ENCODE measurements around the gene AKAP13.
A peak's percentile ranks its signal among the peaks of the same experiment; 100 is the strongest.

AKAP13 gene

GRCh38 chr15:85604194-85604593 is 223.8 kb downstream of the AKAP13 start:
- DNase-seq: no peak

DNA sequence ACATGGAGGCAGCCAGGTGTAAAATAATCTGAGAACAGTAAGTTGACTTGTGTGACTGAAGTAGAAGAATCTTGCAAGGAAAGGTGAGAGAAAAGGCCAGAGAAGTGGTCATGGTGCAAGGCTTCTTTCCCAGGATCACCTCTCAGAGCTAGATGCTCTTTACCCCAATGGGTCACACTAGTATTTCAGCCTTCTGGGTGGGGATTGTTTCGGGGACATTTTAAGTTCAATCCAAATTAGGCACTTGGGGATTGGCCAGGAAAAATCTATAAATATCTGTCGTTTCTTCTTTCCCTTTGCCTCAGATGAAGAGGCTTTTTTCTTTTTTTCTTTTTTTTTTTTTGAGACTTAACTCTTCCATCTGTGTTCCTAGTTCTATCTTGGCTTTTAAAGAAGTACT is 226.3 kb downstream of the AKAP13 start:
- no peak for DNase-seq

- no peak for DNase-seq
Observed at GRCh38 chr15:85607141-85607806, 226.9 kb downstream of the AKAP13 start.

- no peak for DNase-seq
Observed at GRCh38 chr15:85607842-85608241, 227.4 kb downstream of the AKAP13 start.

DNA sequence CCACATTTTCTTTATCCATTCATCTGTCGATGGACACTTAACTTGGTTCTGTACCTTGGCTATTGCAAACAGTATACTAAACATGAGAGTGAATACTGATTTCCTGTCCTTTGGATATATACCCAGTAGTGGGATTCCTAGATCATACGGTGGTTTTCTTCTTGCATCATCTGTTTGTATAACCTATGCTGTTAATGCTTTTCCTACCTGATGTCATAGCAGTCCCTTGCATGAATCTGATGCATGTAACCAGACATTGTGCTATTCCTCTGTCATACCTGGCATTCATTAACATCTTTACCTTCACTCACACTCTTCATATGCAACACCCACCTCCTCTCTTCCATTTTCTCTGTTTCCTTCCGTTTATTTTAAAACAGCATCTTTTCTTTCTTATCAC is 229.1 kb downstream of the AKAP13 start:
- no peak for DNase-seq

GRCh38 chr15:85611361-85611760 is 231.0 kb downstream of the AKAP13 start:
- DNase-seq: no peak

DNA sequence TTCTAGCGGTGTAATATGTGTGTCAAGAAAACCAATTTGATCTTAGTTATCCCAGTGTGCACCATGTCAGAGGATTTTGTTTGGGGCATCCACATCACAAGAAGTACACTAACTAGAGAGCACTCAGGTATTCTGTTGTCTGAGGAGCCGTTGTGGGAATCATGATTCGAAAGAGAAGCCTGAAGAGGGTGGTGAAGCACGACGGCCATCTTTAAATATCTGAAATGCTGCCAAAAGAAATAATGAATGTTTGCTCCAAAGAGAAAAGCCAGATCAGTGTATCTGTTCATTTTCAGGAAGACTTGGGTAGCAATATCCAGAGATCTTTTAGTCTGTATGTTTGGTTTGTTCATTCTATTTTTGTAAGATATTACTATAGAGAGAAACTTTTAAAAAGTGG is 233.7 kb downstream of the AKAP13 start:
- DNase-seq: no peak

- DNase-seq: peak; percentile 65
Observed at GRCh38 chr15:85615930-85616329, 235.5 kb downstream of the AKAP13 start.

DNA sequence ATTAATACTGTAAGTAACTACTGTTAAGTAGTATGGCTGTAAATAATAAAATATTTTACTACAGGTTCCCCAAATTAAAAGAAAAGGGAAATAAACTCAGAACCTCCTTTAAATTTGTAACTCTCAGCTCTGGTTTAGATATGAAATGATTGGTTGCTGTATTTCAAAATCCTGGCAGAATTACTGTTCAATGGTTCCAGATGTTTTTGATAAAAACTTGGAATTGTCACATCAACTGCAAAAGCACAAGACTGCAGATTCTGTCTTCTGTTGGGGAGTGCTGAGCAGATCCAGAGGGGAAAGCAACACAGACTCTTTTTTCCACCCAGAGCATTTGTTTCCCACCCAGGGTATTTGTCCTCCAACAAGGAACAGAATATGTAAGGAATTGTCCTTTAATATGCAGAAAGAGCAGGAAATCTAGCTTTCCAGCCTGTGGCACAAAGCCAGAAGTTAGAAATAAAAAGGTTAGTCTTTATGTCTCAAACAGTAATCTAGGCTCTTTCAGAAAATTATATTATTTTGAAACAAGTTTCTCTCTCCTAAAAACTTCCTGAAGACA is 236.2 kb downstream of the AKAP13 start:
- DNase-seq: no peak

GRCh38 chr15:85618228-85618505 is 237.8 kb downstream of the AKAP13 start:
- DNase-seq: no peak

DNA sequence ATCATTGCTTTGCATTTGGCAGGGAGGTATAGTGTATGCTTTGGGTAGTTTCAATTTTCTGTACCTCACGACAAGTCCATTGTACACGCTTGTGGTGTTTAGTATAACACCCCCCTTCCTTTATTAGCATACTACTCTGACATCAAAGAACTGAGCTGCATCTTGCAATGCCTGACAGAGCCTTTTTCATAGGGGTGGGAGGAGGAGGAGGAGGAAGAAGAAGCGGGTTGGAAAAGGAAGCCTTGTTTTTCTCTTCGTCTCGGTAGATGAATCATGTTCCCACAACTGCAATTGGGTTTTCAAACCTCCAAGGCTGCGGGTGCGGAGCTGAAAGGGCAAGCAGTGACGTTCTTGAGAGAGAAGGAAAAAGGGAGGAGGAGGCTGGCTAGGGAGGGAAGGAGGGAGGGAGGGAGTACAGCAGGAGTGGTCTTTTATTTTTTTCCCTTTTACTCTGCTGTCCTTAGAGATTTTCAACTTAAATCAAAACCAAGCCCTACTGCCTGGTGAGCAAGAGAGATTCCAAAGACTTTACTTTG is 238.6 kb downstream of the AKAP13 start:
- DNase-seq: peak; percentile 71

- DNase-seq: peak; percentile 34
Observed at GRCh38 chr15:85619992-85620689, 239.7 kb downstream of the AKAP13 start.

GRCh38 chr15:85620690-85621049 is 240.3 kb downstream of the AKAP13 start:
- peak; percentile 54 for DNase-seq

GRCh38 chr15:85621094-85621493 is 240.7 kb downstream of the AKAP13 start:
- peak; percentile 31 for DNase-seq

GRCh38 chr15:85622221-85622831 is 241.9 kb downstream of the AKAP13 start:
- DNase-seq: no peak

- DNase-seq: no peak
Observed at GRCh38 chr15:85623315-85624049, 243.1 kb downstream of the AKAP13 start.

DNA sequence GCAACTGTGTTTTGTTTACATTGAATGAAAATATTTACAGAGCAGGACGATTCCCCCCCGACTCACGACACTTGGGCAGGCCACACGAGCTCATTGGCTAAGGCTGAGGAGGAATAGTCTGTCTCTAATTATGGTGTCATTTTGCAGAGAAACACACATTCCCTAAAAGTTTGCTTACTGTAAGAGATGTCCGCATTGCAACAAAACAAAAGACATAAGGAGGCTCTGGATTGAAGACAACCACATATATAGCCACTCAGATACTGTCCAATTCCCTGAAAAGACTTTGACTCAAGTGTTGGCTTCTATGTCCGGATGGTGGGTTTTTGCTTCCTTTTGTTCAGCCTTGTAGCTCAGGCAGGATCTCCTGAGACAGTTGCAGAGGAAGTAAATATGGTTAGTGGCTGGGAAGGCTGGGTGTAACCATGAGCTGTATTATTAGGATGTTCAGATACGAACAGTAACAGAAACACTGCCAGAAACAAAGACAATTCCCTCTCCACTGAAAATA is 243.9 kb downstream of the AKAP13 start:
- DNase-seq: peak; percentile 36

GRCh38 chr15:85625166-85625830 is 244.9 kb downstream of the AKAP13 start:
- DNase-seq: peak; percentile 54

- peak; percentile 66 for DNase-seq
Observed at GRCh38 chr15:85625856-85626255, 245.5 kb downstream of the AKAP13 start.

DNA sequence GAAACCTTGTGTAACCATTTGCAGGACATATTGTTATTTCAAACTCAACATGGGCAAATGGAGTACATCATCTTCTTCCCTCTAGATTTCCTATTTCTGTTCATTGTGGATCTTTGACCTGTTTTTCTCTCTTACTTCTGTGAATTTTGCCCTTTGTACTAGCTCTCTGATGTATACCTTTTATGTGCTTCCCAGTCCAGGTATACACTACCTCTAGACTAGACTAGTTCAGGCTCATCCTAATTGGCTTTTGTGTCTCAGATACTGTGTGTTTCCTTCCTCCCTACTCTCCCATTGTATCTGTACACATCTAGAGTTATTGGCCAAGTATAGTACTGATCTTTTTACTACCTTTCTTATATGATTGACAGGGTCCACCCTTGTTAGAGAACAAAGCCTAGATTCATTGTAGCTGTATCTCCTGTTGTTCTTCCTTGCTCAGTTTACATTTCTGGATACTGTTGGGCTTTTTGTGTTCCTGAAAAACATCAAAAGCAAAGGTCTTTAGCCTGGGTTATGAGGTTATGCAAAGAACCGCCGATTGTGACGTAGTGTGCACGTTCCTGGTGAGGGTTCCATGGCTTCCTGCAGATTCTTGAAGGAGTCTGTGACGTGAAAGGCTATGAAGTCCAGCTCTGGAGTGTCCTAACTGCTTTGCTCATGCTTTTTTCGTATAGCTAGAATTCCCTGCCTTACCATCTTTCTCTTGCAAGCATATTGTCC is 247.0 kb downstream of the AKAP13 start:
- DNase-seq: no peak

- DNase-seq: no peak
Observed at GRCh38 chr15:85630311-85630710, 249.9 kb downstream of the AKAP13 start.

DNA sequence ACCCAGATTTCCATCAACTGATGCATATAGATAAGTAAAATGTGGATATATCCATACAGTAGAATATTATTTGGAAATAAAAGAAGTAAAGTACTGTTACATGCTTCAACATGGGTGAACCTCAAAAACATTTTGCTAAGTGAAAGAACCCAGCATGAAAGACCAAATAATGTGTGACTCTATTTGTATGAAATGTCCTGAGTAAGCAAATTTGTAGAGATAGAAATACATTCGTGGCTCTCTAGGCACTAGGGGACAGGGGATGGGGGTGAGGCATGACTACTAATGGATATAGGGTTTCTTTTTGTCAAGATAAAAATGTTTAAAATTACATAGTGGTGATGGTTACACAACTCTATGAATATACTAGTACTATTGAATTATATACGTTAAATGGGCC is 250.6 kb downstream of the AKAP13 start:
- DNase-seq: no peak

All from CD4-positive, alpha-beta T cell treated with Interleukin-12 subunit alpha and Interleukin-12 subunit beta, for 1 hour (primary cell).